Measurements from ENCODE around the gene CDX4. TPM values are rescaled to one million over a fixed set of nuclear protein-coding genes. Genes with fewer than 3 reads are reported as not detected.

Gene CDX4
- total RNA-seq = not detected

GRCh38 chrX:73446831-73447230 is at the start of gene CDX4:
Gene CDX4 (plus strand): TSS chrX:73447053. CDS start chrX:73447254, 201 bp downstream.

Other genes starting within 250 kb of the CDX4 start
- 1 to 10 TPM; 2.1 to 2.5 TPM for gene NAP1L2, start 232.2 kb upstream of the CDX4 start, total RNA-seq
- gene CHIC1, start 116.1 kb downstream of the CDX4 start, total RNA-seq = 1 to 10 TPM; 6.0 to 7.0 TPM